ENCODE data around the gene DUOXA1.

The DUOXA1 gene

GRCh38 chr15:45151998-45152828, 22.5 kb upstream of the DUOXA1 start:
- no peak for DNase-seq (ENCODE audit: low read depth)
- no peak for TF ChIP-seq CTCF (conservative IDR thresholded peaks at IDR 0.05; ENCODE audit: low read depth, low read length)
- H3K4me3 ChIP-seq (ENCODE audit: low read length), result no peak overlapping the region

GRCh38 chr15:45150997-45151396, 21.3 kb upstream of the DUOXA1 start:
- TF ChIP-seq CTCF (conservative IDR thresholded peaks at IDR 0.05; ENCODE audit: low read depth, low read length), result no peak
- H3K4me3 ChIP-seq (ENCODE audit: low read length), result no peak overlapping the region
- no peak for DNase-seq (ENCODE audit: low read depth)

DNA sequence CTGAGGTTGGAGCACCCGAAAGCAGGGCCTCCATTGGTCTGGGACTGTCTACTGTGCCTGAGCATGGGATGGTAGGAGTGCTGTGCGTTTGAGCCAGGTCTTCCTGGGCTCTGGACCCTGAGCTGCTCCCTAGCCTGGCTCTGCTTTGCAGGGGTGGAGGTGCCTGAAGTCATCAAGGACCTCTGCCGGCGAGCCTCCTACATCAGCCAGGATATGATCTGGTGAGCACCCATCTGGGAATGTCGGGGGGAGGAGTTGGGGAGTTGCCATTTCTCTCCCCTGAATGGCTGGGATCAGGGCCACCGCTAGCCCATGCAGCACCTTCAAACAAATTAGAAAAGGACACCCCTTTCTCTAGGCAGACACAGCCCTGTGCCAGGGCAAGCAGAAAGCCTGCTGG, 20.8 kb upstream of the DUOXA1 start:
- no peak for DNase-seq (ENCODE audit: low read depth)
- TF ChIP-seq CTCF (conservative IDR thresholded peaks at IDR 0.05; ENCODE audit: low read depth, low read length), result no peak
- H3K4me3 ChIP-seq (ENCODE audit: low read length), result no peak overlapping the region

DNA sequence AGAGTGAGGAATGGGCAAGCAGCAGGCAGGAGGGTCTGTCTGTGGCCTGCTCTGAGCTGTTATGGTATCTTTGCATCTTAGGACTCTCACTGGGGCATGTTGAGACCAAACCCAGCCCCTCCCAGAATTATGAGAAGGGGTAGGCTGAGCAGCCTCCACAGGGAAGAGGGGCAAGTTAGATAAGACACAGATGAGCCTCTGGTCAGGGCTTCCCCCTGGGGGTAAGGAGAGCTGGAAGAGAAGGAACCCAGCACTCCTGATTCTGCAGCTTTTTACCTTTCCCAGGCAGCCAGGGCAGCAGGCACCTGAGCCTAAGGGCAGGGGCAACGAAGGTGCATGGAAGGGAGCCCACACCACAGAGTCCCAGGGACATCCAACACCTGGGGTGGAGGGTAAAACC, 19.4 kb upstream of the DUOXA1 start:
- no peak overlapping the region for H3K4me3 ChIP-seq (ENCODE audit: low read length)
- no peak for TF ChIP-seq CTCF (conservative IDR thresholded peaks at IDR 0.05; ENCODE audit: low read depth, low read length)
- DNase-seq (ENCODE audit: low read depth), result no peak

DNA sequence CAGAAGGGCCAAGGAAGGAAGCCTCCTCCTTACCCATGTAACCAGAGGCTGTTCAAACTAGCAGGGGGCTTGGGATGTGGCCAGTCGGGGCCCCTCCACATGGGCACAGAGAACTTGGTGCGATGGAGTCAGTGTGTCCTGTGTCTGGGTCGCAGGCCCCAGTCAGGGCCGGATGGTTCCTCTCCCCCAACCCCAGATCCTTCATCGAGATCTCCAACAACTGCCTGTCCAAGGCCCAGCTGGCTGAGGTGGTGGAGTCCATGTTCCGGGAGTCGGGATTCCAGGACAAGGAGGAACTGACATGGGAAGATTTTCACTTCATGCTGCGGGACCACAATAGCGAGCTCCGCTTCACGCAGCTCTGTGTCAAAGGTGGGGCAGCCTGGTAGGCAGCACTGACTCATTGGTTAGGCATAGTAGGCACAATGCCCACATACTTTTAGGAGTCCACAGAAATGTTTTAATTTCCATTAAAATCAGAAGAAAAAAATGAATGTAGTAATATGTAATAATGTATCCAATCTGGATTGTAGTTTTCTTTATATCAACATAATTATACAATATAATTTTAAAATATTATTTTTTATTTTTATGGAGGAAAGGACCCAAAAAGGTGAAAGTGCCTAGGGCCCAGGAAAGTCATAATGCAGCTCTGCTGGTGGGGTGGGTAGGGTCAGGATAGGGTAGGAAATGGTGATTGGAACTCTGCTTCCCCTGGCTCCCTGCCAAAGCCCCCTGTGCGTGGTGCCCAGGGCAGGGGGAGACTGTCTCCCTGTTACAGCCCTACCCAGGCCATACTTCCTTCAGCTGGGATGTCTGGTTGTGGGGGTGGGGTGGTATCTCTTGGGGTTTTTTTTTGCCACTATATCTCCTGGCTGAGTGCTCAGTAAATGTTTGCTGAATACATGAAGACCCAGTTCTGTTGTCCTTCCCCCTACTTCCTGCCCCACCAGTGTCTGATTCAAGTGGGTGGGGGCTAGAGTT, 18.7 kb upstream of the DUOXA1 start:
- no peak for TF ChIP-seq CTCF (conservative IDR thresholded peaks at IDR 0.05; ENCODE audit: low read depth, low read length)
- no peak overlapping the region for H3K4me3 ChIP-seq (ENCODE audit: low read length)
- DNase-seq (ENCODE audit: low read depth), result no peak

DNA sequence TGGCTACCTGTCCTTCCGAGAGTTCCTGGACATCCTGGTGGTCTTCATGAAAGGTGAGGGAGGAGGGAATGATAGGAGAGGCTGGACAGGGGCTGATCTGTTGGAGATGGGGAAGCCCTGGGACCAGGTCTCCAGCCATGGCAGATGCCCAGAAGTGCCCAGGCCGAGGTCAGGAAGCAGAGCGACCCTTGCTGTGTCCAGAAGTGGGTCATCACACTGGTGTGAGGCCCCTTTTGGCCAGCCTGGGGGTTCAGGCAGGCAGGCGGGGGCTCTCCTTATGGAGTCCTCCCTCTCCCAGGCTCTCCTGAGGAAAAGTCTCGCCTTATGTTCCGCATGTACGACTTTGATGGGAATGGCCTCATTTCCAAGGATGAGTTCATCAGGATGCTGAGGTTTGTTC, 17.9 kb upstream of the DUOXA1 start:
- H3K4me3 ChIP-seq (ENCODE audit: low read length), result no peak overlapping the region
- DNase-seq (ENCODE audit: low read depth), result no peak
- no peak for TF ChIP-seq CTCF (conservative IDR thresholded peaks at IDR 0.05; ENCODE audit: low read depth, low read length)

Data from retinal pigment epithelial cell (primary cell).